Left lung (tissue), 10 donors: ENCODE data around the gene IL4R. TPM values are rescaled to one million over a fixed set of nuclear protein-coding genes. Genes with fewer than 3 reads are reported as not detected.
A peak's percentile ranks its signal among the peaks of the same experiment; 100 is the strongest.

ENCODE experiments used
- ATAC-seq: fragments of 200-7000 bp; cut with Tn5 transposase; one replicate; pipeline ENCODE4 v1.9.1; 2020; ENCODE audit warnings: moderate library complexity
- DNase-seq, 4 donors: peaks; one replicate each; pipeline ENCODE4 v3.0.0-alpha.2; 2013 to 2020
- H3K27ac ChIP-seq, 2 donors: fragments of 200-600 bp; sonication (generic) in 1 of 2; one replicate each; pipeline versions ENCODE4 v1.5.0 to v1.8.0; 2020 to 2021
- H3K27me3 ChIP-seq, 2 donors: fragments of 200-600 bp; sonication (generic) in 1 of 2; one replicate each; pipeline versions ENCODE4 v1.5.0 to v1.8.0; 2020 to 2021
- H3K36me3 ChIP-seq, 2 donors: fragments of 200-600 bp; sonication (generic) in 1 of 2; one replicate each; pipeline versions ENCODE4 v1.5.0 to v1.8.0; 2020 to 2021
- H3K4me1 ChIP-seq, 2 donors: fragments of 200-600 bp; one replicate each; pipeline ENCODE4 v1.8.0; 2021
- H3K4me3 ChIP-seq, 2 donors: fragments of 200-600 bp; sonication (generic) in 1 of 2; one replicate each; pipeline versions ENCODE4 v1.5.0 to v1.8.0; 2020 to 2021; ENCODE audit warnings: mild to moderate bottlenecking in 1 of 2
- H3K9me3 ChIP-seq, 2 donors: fragments of 200-600 bp; sonication (generic) in 1 of 2; one replicate each; pipeline versions ENCODE4 v1.5.0 to v1.8.0; 2020 to 2021
- intact Hi-C, 2 donors: fragments of 100-400 bp; cut with DNase I; formaldehyde crosslinking; loops; one replicate each; pipeline versions ENCODE4 v1.11.2 to v1.14.2; 2022
- polyA plus RNA-seq, 6 donors: library from polyadenylated mRNA; unstranded; fragments of 120-200 nt; gene quantifications; one replicate each; pipeline ENCODE4 v1.2.1, GENCODE V29; 2013; ENCODE audit not compliant: insufficient read length in 6 of 6
- total RNA-seq, 2 donors: library from RNA; stranded (reverse); fragmentation: NEBNext Ultra II Directional; extraction: Animal tissue kit (Norgen Biotek cat#: 25700); gene quantifications; one replicate each; pipeline ENCODE4 v1.2.1, GENCODE V29; 2021
- TF ChIP-seq, protein P1 (sequence below), 2 donors: fragments of 200-600 bp; sonication (generic) in 1 of 2; IDR thresholded peaks; one replicate each; pipeline versions ENCODE4 v1.5.0 to v1.8.0; 2021; ENCODE audit warnings: antibody characterized with exemption in 2 of 2
- donor health status: DM: no; HTN: yes; CAD: no.
- donor health status: DM: no; HTN: no; CAD: no.

The IL4R gene
- total and polyA plus RNA-seq, 8 donors = 29.4 to 133 (median 35.9) TPM

GRCh38 chr16:27362570-27363245 is 48.9 kb downstream of the IL4R start:
- ATAC-seq = no peak
- H3K36me3 ChIP-seq = peaks cover 0 to 73% of the 10 kb centered on the region in 2 donors

DNA sequence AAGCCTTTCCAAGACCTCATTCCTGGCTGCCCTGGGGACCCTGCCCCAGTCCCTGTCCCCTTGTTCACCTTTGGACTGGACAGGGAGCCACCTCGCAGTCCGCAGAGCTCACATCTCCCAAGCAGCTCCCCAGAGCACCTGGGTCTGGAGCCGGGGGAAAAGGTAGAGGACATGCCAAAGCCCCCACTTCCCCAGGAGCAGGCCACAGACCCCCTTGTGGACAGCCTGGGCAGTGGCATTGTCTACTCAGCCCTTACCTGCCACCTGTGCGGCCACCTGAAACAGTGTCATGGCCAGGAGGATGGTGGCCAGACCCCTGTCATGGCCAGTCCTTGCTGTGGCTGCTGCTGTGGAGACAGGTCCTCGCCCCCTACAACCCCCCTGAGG is 49.5 kb downstream of the IL4R start:
- no peak for DNase-seq
- H3K27ac ChIP-seq = no peak overlapping the region
- H3K4me1 ChIP-seq = peaks cover 9 to 41% of the 10 kb centered on the region in 2 donors
- intact Hi-C loops = no loop called here
- H3K4me3 ChIP-seq = no peak overlapping the region
- H3K36me3 ChIP-seq = peaks cover 0 to 68% of the 10 kb centered on the region in 2 donors
- no peaks in the 10 kb centered on the region for H3K9me3 ChIP-seq
- TF ChIP-seq, protein P1, sequence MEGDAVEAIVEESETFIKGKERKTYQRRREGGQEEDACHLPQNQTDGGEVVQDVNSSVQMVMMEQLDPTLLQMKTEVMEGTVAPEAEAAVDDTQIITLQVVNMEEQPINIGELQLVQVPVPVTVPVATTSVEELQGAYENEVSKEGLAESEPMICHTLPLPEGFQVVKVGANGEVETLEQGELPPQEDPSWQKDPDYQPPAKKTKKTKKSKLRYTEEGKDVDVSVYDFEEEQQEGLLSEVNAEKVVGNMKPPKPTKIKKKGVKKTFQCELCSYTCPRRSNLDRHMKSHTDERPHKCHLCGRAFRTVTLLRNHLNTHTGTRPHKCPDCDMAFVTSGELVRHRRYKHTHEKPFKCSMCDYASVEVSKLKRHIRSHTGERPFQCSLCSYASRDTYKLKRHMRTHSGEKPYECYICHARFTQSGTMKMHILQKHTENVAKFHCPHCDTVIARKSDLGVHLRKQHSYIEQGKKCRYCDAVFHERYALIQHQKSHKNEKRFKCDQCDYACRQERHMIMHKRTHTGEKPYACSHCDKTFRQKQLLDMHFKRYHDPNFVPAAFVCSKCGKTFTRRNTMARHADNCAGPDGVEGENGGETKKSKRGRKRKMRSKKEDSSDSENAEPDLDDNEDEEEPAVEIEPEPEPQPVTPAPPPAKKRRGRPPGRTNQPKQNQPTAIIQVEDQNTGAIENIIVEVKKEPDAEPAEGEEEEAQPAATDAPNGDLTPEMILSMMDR (IDR thresholded peaks at IDR 0.05) = no peak
- H3K27me3 ChIP-seq = no peaks in the 10 kb centered on the region
- ATAC-seq = no peak

More at GRCh38 chr16:27362570-27363245, 48.9 kb downstream of the IL4R start:
- no peaks in the 10 kb centered on the region for H3K9me3 ChIP-seq
- no peak overlapping the region for H3K4me3 ChIP-seq
- H3K27me3 ChIP-seq = no peaks in the 10 kb centered on the region
- H3K4me1 ChIP-seq = peaks cover 5 to 35% of the 10 kb centered on the region in 2 donors
- TF ChIP-seq, protein P1 (IDR thresholded peaks at IDR 0.05) = no peak
- no peak overlapping the region for H3K27ac ChIP-seq
- intact Hi-C loops = no loop called here
- no peak for DNase-seq

- Histone ChIP-seq H3K36me3 (peaks cover 0 to 62% of the 10 kb centered on the region in 2 donors), H3K4me1 (peaks cover 9 to 44% of the 10 kb centered on the region in 2 donors), H3K27me3 (no peaks in the 10 kb centered on the region), H3K27ac (peak overlapping the region; percentile 33 to 57), H3K4me3 (no peak overlapping the region), H3K9me3 (no peaks in the 10 kb centered on the region)
- DNase-seq = peak in 1 of 4 donors; percentile 58
- TF ChIP-seq, protein P1 (IDR thresholded peaks at IDR 0.05) = no peak
- intact Hi-C loops = no loop called here
- peak; percentile 31 for ATAC-seq
These were observed 50.0 kb downstream of the IL4R start for GRCh38 chr16:27363797-27364196.

DNA sequence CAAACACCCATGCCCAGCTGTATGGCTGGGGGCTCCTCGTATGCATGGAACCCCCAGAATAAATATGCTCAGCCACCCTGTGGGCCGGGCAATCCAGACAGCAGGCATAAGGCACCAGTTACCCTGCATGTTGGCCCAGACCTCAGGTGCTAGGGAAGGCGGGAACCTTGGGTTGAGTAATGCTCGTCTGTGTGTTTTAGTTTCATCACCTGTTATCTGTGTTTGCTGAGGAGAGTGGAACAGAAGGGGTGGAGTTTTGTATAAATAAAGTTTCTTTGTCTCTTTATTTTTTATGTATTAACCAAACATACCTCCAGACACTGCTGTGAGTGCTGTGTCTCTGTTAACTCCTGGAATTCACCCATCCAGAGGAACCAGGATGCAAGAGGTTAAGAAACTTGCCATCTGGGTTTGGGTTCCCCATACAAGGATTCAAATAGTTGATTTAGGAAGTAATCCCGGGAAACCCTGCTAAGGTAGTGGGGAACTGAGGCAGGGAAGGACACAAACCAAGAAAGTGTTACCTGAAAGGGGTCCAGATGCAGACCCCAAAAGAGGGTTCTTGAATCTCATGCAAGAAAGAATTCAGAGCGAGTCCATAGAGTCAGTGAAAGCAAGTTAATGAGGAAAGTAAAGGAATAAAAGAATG is 50.8 kb downstream of the IL4R start:
- H3K4me3 ChIP-seq = no peak overlapping the region
- DNase-seq (peak in 1 of 4 donors; percentile 29), ATAC-seq (peak; percentile 66)
- no peaks in the 10 kb centered on the region for H3K9me3 ChIP-seq
- peaks cover 0 to 54% of the 10 kb centered on the region in 2 donors for H3K36me3 ChIP-seq
- intact Hi-C loops = loop anchor here in 1 of 2 donors (5.0 kb wide), 2 partner anchors 132 to 187 kb away; no protein-coding TSS in a partner anchor
- peak overlapping the region; percentile 33 to 57 for H3K27ac ChIP-seq
- TF ChIP-seq, protein P1 (IDR thresholded peaks at IDR 0.05) = no peak
- H3K4me1 ChIP-seq = peaks cover 9 to 44% of the 10 kb centered on the region in 2 donors
- H3K27me3 ChIP-seq = no peaks in the 10 kb centered on the region
